ENCODE measurements around the gene CSMD2.

CSMD2 gene

GRCh38 chr1:33684396-33685179, 480.4 kb downstream of the CSMD2 start:
- TF ChIP-seq CTCF (IDR thresholded peaks at IDR 0.05; ENCODE audit: low read depth, low read length), result no peak
- no peak overlapping the region for H3K4me3 ChIP-seq (ENCODE audit: low read depth, low read length)

GRCh38 chr1:33683913-33684312, 481.1 kb downstream of the CSMD2 start:
- TF ChIP-seq CTCF (IDR thresholded peaks at IDR 0.05; ENCODE audit: low read depth, low read length), result no peak
- H3K4me3 ChIP-seq (ENCODE audit: low read depth, low read length), result no peak overlapping the region

GRCh38 chr1:33682371-33682770, 482.7 kb downstream of the CSMD2 start:
- TF ChIP-seq CTCF (IDR thresholded peaks at IDR 0.05; ENCODE audit: low read depth, low read length), result no peak

GRCh38 chr1:33680281-33680840, 484.7 kb downstream of the CSMD2 start:
- H3K4me3 ChIP-seq (ENCODE audit: low read depth, low read length), result no peak overlapping the region
- TF ChIP-seq CTCF (IDR thresholded peaks at IDR 0.05; ENCODE audit: low read depth, low read length), result no peak

More at GRCh38 chr1:33682371-33682770, 482.7 kb downstream of the CSMD2 start:
- H3K4me3 ChIP-seq (ENCODE audit: low read depth, low read length), result no peak overlapping the region

- no peak overlapping the region for H3K4me3 ChIP-seq (ENCODE audit: low read depth, low read length)
- TF ChIP-seq CTCF (IDR thresholded peaks at IDR 0.05; ENCODE audit: low read depth, low read length), result no peak
Measured at GRCh38 chr1:33670567-33670966, 494.5 kb downstream of the CSMD2 start.

GRCh38 chr1:33668695-33669094, 496.3 kb downstream of the CSMD2 start:
- no peak for TF ChIP-seq CTCF (IDR thresholded peaks at IDR 0.05; ENCODE audit: low read depth, low read length)
- no peak overlapping the region for H3K4me3 ChIP-seq (ENCODE audit: low read depth, low read length)

Data from WI38 (cell line).